Measurements from ENCODE around the gene NRDE2.

NRDE2 gene

GRCh38 chr14:90268420-90268819, 63.3 kb downstream of the NRDE2 start:
- no peak for DNase-seq (ENCODE audit: low spot score)
- ChIA-PET CTCF (no interaction called here), POLR2A (ENCODE audit: low non-redundant PET) (no interaction called here)
- no peak for TF ChIP-seq CTCF (conservative IDR thresholded peaks at IDR 0.05; ENCODE audit: low read depth)
- no peak overlapping the region for H3K27ac ChIP-seq

- ChIA-PET POLR2A (ENCODE audit: low non-redundant PET) (no interaction called here), CTCF (interaction anchor here (0.6 kb wide), 1 partner anchor 518 kb away, joined by 3 read pairs; no protein-coding TSS in a partner anchor)
- no peak for DNase-seq (ENCODE audit: low spot score)
Measured at GRCh38 chr14:90266441-90267154, 65.1 kb downstream of the NRDE2 start.

GRCh38 chr14:90263748-90264449, 67.8 kb downstream of the NRDE2 start:
- CTCF ChIA-PET = interaction anchor here (0.6 to 1.0 kb wide), 2 partner anchors 13 to 1273 kb away, joined by 3 read pairs; no protein-coding TSS in a partner anchor
- TF ChIP-seq CTCF (conservative IDR thresholded peaks at IDR 0.05; ENCODE audit: low read depth) = no peak
- no peak overlapping the region for H3K27ac ChIP-seq
- no peak for DNase-seq (ENCODE audit: low spot score)
- POLR2A ChIA-PET (ENCODE audit: low non-redundant PET) = no interaction called here

More at GRCh38 chr14:90266441-90267154, 65.1 kb downstream of the NRDE2 start:
- no peak for TF ChIP-seq CTCF (conservative IDR thresholded peaks at IDR 0.05; ENCODE audit: low read depth)
- H3K27ac ChIP-seq = no peak overlapping the region

- ChIA-PET POLR2A (ENCODE audit: low non-redundant PET) (interaction anchor here (0.8 kb wide), 1 partner anchor 313 kb away, joined by 4 read pairs; no protein-coding TSS in a partner anchor), CTCF (interaction anchor here (0.6 to 0.9 kb wide), 2 partner anchors 23 to 987 kb away, joined by 3 to 4 read pairs; no protein-coding TSS in a partner anchor)
- peak; percentile 80 for DNase-seq (ENCODE audit: low spot score)
- no peak for TF ChIP-seq CTCF (conservative IDR thresholded peaks at IDR 0.05; ENCODE audit: low read depth)
- H3K27ac ChIP-seq = peak within 1 kb of the TSS; percentile 76
Measured at GRCh38 chr14:90256354-90257131, 75.2 kb downstream of the NRDE2 start, which contains the start of gene PSMC1. PSMC1 (plus strand) TSS chr14:90256553; CDS start chr14:90256598, 45 bp downstream.

DNA sequence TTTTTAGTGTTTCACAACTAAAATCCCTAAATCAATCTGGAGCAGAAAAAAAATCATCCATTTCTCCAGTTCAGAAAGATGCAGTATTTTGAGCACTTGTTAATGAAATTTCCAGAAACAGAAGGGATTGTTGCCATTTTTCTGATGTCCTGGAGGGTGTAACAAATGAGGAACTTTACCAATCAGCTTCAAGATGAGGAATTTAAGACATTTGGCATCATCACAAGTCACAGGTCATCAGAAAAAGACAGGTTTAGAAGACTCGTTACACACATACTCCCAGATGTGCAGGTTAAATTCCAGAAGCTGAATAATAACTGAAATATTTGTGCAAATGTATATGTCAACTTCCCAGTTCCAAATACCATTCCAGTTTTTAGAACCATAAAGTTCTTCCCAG, 75.9 kb downstream of the NRDE2 start:
- TF ChIP-seq CTCF (conservative IDR thresholded peaks at IDR 0.05; ENCODE audit: low read depth) = no peak
- ChIA-PET POLR2A (ENCODE audit: low non-redundant PET) (interaction anchor here (0.8 kb wide), 1 partner anchor 312 kb away, joined by 4 read pairs; no protein-coding TSS in a partner anchor), CTCF (interaction anchor here (0.9 kb wide), 1 partner anchor 22 kb away, joined by 4 read pairs; no protein-coding TSS in a partner anchor)
- peak; percentile 19 for DNase-seq (ENCODE audit: low spot score)
- H3K27ac ChIP-seq = no peak overlapping the region

- ChIA-PET POLR2A (ENCODE audit: low non-redundant PET) (no interaction called here), CTCF (interaction anchor here (0.5 to 0.9 kb wide), 2 partner anchors 280 to 1417 kb away, joined by 4 to 7 read pairs; no protein-coding TSS in a partner anchor)
- TF ChIP-seq CTCF (conservative IDR thresholded peaks at IDR 0.05; ENCODE audit: low read depth) = no peak
- no peak overlapping the region for H3K27ac ChIP-seq
- DNase-seq (ENCODE audit: low spot score) = no peak
Measured at GRCh38 chr14:90253826-90254225, 77.9 kb downstream of the NRDE2 start.

Measured in RWPE1 (cell line).